Caco-2 (cell line): ENCODE data around the gene TNS3. TPM values are rescaled to one million over a fixed set of nuclear protein-coding genes. Genes with fewer than 3 reads are reported as not detected.

Experiments used
- BruUV-seq: library from RNA; stranded (reverse); fragments of 400-500 nt; replicated peaks from 2 replicates; lab custom pipeline; 2021; lab: Mats Ljungman, UMichigan
- CTCF ChIA-PET: fragments of 300-600 bp; sonication (Branson Sonifier 250); formaldehyde crosslinking; loops from one replicate; lab custom pipeline; 2022; ENCODE audit warnings: antibody characterized with exemption; lab: Charles Lee
- POLR2A ChIA-PET: fragments of 300-600 bp; sonication (Branson Sonifier 250); formaldehyde crosslinking; loops from one replicate; lab custom pipeline; 2022; ENCODE audit warnings: antibody characterized with exemption; lab: Charles Lee
- DNase-seq, 2 experiments: peaks; one replicate each; pipeline versions ENCODE4 v3.0.0 to v3.0.0-alpha.2; 2020 to 2022
- H3K27me3 ChIP-seq: replicated peaks from 2 replicates; pipeline ENCODE4 v1.6.0; 2011; ENCODE audit warnings: low read length; ENCODE audit not compliant: control insufficient read depth, insufficient read depth
- H3K36me3 ChIP-seq: 2 replicates; pipeline ENCODE4 v1.5.1; 2011; ENCODE audit warnings: low read length; ENCODE audit not compliant: control insufficient read depth, insufficient read depth
- H3K4me1 ChIP-seq: fragments of 250-450 bp; sonication (Bioruptor Pico); 2 replicates; pipeline ENCODE4 v1.5.1; 2020; ENCODE audit warnings: mild to moderate bottlenecking
- H3K4me3 ChIP-seq: 2 replicates; pipeline ENCODE4 v1.5.1; 2011; ENCODE audit warnings: low read depth, mild to moderate bottlenecking, control low read depth, low read length
- H3K9me3 ChIP-seq: fragments of 250-450 bp; sonication (Bioruptor Pico); 2 replicates; pipeline ENCODE4 v1.5.1; 2020; ENCODE audit warnings: mild to moderate bottlenecking, moderate library complexity
- H3K27ac Mint-ChIP-seq: one replicate; pipeline ENCODE4 v1.8.0; 2022; ENCODE audit warnings: mixed read lengths; ENCODE audit not compliant: unreplicated experiment
- H3K27me3 Mint-ChIP-seq: one replicate; pipeline ENCODE4 v1.8.0; 2022; ENCODE audit warnings: mixed read lengths; ENCODE audit not compliant: insufficient read depth, unreplicated experiment
- H3K36me3 Mint-ChIP-seq: one replicate; pipeline ENCODE4 v1.8.0; 2022; ENCODE audit warnings: mild to moderate bottlenecking, mixed read lengths; ENCODE audit not compliant: insufficient read depth, unreplicated experiment
- H3K4me1 Mint-ChIP-seq: one replicate; pipeline ENCODE4 v1.8.0; 2022; ENCODE audit warnings: low read depth, mixed read lengths; ENCODE audit not compliant: unreplicated experiment
- H3K4me3 Mint-ChIP-seq: one replicate; pipeline ENCODE4 v1.8.0; 2022; ENCODE audit warnings: mild to moderate bottlenecking, moderate library complexity, mixed read lengths; ENCODE audit not compliant: unreplicated experiment
- H3K9me3 Mint-ChIP-seq: one replicate; pipeline ENCODE4 v1.8.0; 2022; ENCODE audit warnings: mixed read lengths; ENCODE audit not compliant: unreplicated experiment
- CTCF ChIP-seq, 2 experiments: fragments of 200-600 bp in 1 of 2; IDR thresholded peaks; 1 replicate in 1 of 2; 2 replicates in 1 of 2; pipeline versions ENCODE4 v1.5.1 to v1.8.0; 2011 to 2022; ENCODE audit warnings: antibody characterized with exemption in 1 of 2, control low read depth in 1 of 2, inconsistent platforms in 1 of 2, low read depth in 1 of 2, low read length in 1 of 2, mild to moderate bottlenecking in 1 of 2, moderate library complexity in 1 of 2; ENCODE audit not compliant: insufficient read depth in 1 of 2, severe bottlenecking in 1 of 2, unreplicated experiment in 1 of 2
- intact Hi-C: fragments of 100-400 bp; cut with micrococcal nuclease; formaldehyde crosslinking; loops from one replicate; pipeline ENCODE4 v1.10.0; 2022; ENCODE audit not compliant: unreplicated experiment
- total RNA-seq: library from RNA; stranded (reverse); gene quantifications from 2 replicates; pipeline ENCODE4 v1.2.3, GENCODE V29; 2022

The TNS3 gene
- total RNA-seq, 1 experiment from 2014 or later = 263 TPM

GRCh38 chr7:47260270-47260669, 321.6 kb downstream of the TNS3 start:
- no peak for TF ChIP-seq CTCF (IDR thresholded peaks at IDR 0.05; ENCODE audit: insufficient read depth in 1 of 2, low read depth in 1 of 2, low read length in 1 of 2, severe bottlenecking in 1 of 2, unreplicated experiment in 1 of 2)
- H3K4me1 Mint-ChIP-seq = no peaks in the 10 kb centered on the region
- ChIA-PET CTCF (no interaction called here), POLR2A (no interaction called here)
- no peaks in the 10 kb centered on the region for H3K36me3 Mint-ChIP-seq
- intact Hi-C loops = loop anchor here (10.0 kb wide), 2 partner anchors 125 to 155 kb away; no protein-coding TSS in a partner anchor
- H3K4me3 Mint-ChIP-seq = no peak overlapping the region
- DNase-seq = no peak
- H3K9me3 Mint-ChIP-seq = no peaks in the 10 kb centered on the region
- BruUV-seq = no TSS peak
- Histone ChIP-seq H3K9me3 (no peaks in the 10 kb centered on the region), H3K27me3 (no peaks in the 10 kb centered on the region), H3K4me3 (no peak overlapping the region), H3K36me3 (no peaks in the 10 kb centered on the region), H3K4me1 (no peaks in the 10 kb centered on the region)
- no peak overlapping the region for H3K27ac Mint-ChIP-seq
- peaks cover 8% of the 10 kb centered on the region for H3K27me3 Mint-ChIP-seq

- DNase-seq = no peak
- H3K4me3 ChIP-seq = no peak overlapping the region
- H3K4me1 Mint-ChIP-seq = no peaks in the 10 kb centered on the region
- no peak overlapping the region for H3K4me3 Mint-ChIP-seq
- H3K9me3 Mint-ChIP-seq = no peaks in the 10 kb centered on the region
- H3K27me3 Mint-ChIP-seq = peaks cover 8% of the 10 kb centered on the region
- POLR2A ChIA-PET = no interaction called here
- no peak overlapping the region for H3K27ac Mint-ChIP-seq
- no peak for TF ChIP-seq CTCF (IDR thresholded peaks at IDR 0.05; ENCODE audit: insufficient read depth in 1 of 2, low read depth in 1 of 2, low read length in 1 of 2, severe bottlenecking in 1 of 2, unreplicated experiment in 1 of 2)
- CTCF ChIA-PET = interaction anchor here (1.1 kb wide), 1 partner anchor 33 kb away, joined by 4 read pairs; no protein-coding TSS in a partner anchor
- H3K36me3 ChIP-seq = no peaks in the 10 kb centered on the region
- H3K27me3 ChIP-seq = no peaks in the 10 kb centered on the region
- no peaks in the 10 kb centered on the region for H3K4me1 ChIP-seq
- BruUV-seq = no TSS peak
- no peaks in the 10 kb centered on the region for H3K36me3 Mint-ChIP-seq
- H3K9me3 ChIP-seq = no peaks in the 10 kb centered on the region
- intact Hi-C loops = loop anchor here (10.0 kb wide), 2 partner anchors 125 to 155 kb away; no protein-coding TSS in a partner anchor
Measured at GRCh38 chr7:47259682-47260081, 322.2 kb downstream of the TNS3 start.

- Histone ChIP-seq H3K4me3 (no peak overlapping the region), H3K36me3 (no peaks in the 10 kb centered on the region), H3K4me1 (no peaks in the 10 kb centered on the region; the same call in 1 of the 2 replicates), H3K27me3 (no peaks in the 10 kb centered on the region), H3K9me3 (no peaks in the 10 kb centered on the region)
- POLR2A ChIA-PET = interaction anchor here (0.6 kb wide), 1 partner anchor 65 kb away, joined by 3 read pairs; no protein-coding TSS in a partner anchor
- CTCF ChIA-PET = interaction anchor here (1.1 kb wide), 1 partner anchor 34 kb away, joined by 4 read pairs; no protein-coding TSS in a partner anchor
- intact Hi-C loops = no loop called here
- no peak for DNase-seq
- no peaks in the 10 kb centered on the region for H3K4me1 Mint-ChIP-seq
- no peak overlapping the region for H3K27ac Mint-ChIP-seq
- no peaks in the 10 kb centered on the region for H3K9me3 Mint-ChIP-seq
- no peaks in the 10 kb centered on the region for H3K36me3 Mint-ChIP-seq
- BruUV-seq = no TSS peak
- H3K27me3 Mint-ChIP-seq = peaks cover 8% of the 10 kb centered on the region
- H3K4me3 Mint-ChIP-seq = no peak overlapping the region
- TF ChIP-seq CTCF (IDR thresholded peaks at IDR 0.05; ENCODE audit: insufficient read depth in 1 of 2, low read depth in 1 of 2, low read length in 1 of 2, severe bottlenecking in 1 of 2, unreplicated experiment in 1 of 2) = no peak
Measured at GRCh38 chr7:47258798-47259197, 323.1 kb downstream of the TNS3 start.
